Stimulated activated CD8-positive, alpha-beta memory T cell treated with anti-CD3 and anti-CD28 coated beads, Interleukin-15, amount 100 ng/mL, for 4 hours (primary cell): ENCODE results near the gene GRXCR2.
"Not testable (repeated sequence)": the region's sequence is repeated elsewhere in the genome, so short reads cannot be mapped to it uniquely, and the experiment has no call there.

Experiments
- DNase-seq, 2 donors: peaks; one replicate each; pipeline ENCODE4 v3.0.0-alpha.2; 2020; ENCODE audit warnings: low read depth in 2 of 2

GRXCR2 gene, protein sequence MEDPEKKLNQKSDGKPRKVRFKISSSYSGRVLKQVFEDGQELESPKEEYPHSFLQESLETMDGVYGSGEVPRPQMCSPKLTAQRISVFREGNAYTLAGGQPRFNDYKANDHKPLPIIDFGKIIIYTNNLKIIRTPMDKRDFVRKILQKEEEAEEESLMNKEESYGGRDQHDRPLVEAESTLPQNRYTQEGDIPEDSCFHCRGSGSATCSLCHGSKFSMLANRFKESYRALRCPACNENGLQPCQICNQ

DNA sequence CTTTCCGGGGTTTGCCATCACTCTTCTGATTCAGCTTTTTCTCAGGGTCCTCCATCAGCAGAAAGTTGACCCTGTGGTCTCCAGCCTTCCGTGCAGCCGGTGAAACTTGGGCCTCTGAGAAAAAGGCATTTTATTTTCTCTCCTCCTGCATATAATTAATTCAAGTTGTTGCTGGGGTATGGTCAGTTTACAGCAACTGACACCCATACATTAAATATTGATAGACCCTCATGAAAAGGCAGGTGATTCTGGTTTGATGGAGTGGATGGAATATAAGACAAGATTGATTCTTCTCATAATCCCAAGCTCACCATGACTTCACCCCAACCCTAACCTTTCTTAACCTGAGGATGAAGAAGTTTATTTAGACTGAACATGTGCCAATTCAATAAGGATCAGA, at the start of gene GRXCR2:
Gene GRXCR2 (minus strand): TSS at position 101 of the 400 bp plus-strand sequence. CDS start 46 bp downstream, at position 55.
- DNase-seq: no peak

DNA sequence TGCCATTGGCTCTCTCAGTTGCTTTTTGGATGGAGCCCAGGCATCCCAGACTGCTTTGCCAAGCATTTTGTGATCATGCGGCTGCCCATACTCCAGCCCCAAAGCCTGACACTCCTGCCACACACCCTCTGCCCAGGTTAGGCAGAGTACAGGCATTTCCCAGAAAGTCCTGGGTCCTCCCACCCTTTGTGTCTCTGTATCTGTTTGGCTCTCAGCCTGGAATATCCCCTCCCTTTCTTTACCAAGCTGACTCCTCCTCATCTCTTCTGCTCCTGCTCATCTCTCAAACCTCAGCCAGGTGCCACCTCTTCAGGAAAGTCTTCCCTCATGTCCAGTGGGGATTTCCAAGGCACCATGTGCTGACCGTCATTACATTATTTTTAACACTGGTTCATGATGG, 49.2 kb upstream of the GRXCR2 start:
- no peak for DNase-seq

DNA sequence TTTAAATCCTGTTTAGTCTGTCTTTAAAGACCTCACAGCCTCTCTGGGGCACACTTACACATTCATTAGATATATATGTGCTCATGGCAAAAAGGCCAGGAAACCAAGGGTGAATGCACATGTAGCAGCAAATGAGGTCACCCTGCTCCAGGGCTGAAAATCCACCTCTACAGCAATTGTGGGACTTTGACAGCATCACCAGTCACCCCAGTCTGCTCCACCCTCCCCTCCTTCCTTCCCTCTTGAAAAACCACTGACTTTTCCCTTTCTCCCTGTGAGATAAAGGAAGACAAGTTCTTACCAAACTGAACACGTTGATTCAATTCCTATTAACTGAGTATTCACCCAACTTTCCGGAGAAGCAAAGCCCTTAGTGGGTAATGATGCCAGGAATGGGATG, 48.4 kb upstream of the GRXCR2 start:
- no peak for DNase-seq

DNA sequence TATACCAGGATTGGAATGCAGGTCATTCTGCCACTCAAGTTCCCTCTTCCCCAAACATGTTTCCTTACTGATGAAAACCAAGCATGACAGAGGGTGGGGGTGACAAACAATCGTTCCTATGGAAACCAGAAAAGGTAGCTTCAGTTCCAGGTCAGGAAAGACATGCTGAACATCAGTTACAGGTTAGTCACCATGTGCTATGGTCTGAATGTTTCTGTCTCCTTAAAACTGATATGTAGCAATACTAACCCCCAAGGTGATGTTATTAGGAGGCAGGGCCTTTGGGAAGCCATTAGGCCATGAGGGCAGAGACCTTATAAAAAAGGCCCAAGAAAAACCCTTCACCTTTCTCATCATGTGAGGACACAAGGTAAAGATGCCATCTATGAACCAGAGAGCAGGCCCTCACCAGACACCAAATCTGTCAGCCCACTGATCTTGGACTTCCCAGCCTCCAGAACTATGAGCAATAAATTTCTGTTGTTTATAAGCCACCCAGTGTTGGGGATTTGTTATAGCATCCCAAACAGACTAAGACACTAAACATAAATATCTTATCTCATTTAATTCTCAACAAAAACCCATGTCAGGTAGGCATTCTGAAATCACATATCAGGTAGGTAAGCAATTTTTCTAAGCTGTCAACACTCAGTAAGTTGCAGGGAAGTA, 47.9 kb upstream of the GRXCR2 start:
- DNase-seq: no peak

DNA sequence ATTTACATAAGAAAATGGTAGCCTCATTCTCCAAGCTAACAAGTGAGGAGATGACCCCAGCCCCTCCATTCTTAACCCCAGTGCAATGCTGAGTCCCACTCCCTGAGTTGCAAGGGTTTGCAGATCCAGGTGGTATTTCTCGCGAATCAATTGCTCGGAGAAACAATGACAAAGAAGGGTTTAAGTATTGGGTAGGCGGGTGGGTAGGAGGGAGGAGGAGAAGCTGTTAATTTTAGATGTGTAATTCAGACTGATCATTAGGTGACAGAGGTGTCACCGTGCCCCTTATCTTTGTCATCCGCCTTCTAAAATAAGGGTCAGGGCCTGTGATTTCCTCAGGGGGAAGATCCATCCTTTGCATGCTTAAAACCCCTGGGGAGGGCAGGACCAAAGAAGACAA, 46.6 kb upstream of the GRXCR2 start:
- DNase-seq: no peak

DNA sequence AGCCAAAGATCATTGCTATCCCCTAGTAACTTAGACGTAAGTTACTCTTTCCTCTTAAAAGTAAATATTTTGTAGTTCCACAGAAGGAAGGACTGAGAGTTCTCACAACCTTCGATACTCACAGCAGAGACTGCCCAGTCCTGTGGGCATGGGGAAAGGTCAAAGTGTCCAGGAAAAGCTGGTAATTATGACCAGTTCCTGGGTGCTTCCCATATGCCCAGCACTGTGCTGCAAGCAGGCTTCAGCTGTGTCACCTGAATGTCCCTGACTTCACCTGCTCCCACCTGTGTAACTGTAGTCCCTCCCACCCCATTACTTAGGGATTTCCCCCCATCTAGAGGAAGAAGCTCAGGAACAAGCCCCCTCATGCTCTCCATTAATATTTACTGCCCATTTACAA, 45.6 kb upstream of the GRXCR2 start:
- DNase-seq: no peak

DNA sequence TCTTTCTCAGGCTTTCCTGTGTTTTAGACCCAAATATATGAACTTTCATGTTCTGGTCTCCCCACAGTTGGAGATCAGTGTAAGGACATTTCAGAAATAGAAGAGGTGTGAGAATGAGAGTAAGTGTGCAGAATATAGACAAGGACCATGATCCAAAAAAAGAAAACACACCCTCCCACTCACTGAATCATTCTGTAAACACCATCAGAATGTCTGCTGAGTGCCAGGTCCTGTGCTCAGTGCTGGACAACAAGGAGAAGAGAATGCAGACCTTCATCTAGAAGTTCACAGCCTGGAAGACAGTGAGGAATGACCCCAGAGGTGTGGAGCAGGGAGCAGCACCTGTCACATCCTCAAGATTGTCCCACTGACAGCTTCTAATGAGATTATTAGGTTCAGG, 44.5 kb upstream of the GRXCR2 start:
- DNase-seq: no peak

DNA sequence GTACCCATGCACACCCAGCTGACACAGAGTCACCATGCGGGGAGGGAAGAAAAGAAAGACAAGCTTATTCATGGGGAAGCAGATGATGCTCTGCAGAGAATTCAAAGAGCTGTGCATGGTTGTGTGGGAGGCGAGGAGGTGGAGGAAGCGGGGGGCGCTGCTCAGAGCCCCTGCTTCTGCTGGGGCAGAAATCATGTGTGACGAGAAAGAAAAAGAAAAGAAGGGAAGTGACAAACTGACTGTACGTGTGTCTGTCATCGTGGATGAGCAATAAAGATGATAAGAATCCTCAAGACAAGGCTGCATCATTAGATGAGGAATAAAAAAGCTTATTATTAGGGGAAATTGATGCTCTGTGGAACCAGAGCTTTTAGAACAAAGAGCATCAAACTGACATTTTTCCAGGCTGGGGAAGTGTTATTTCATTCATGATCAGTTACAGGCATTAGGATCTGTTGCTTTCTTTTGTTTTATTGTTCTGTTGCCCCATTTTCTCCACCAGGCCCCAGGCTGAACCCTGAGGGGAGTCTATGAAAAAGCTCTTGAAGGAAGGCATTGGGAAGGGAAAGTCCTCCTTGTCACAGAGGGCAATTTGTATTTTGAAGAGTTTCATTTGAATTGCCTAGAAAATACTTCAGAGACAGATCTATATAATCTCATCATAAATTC, 43.3 kb upstream of the GRXCR2 start:
- no peak for DNase-seq

DNA sequence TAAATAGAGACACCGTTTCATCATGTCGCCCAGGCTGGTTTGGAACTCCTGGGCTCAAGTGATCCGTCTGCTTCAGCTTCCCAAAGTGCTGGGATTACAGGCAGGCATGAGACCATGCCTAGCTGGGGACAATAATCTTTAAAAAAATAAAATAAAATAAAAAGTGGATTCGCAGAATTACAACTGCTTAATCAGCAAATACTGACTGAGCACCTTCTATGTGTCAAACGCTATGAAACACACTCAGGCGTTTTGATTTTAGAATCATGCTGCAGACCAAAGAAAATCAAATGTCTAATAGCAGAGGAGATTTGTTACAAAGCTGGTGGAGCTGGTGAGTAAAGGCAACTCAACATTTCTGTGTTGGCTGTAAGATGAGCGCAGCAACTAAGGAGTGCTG, 40.9 kb upstream of the GRXCR2 start:
- DNase-seq: no peak

DNA sequence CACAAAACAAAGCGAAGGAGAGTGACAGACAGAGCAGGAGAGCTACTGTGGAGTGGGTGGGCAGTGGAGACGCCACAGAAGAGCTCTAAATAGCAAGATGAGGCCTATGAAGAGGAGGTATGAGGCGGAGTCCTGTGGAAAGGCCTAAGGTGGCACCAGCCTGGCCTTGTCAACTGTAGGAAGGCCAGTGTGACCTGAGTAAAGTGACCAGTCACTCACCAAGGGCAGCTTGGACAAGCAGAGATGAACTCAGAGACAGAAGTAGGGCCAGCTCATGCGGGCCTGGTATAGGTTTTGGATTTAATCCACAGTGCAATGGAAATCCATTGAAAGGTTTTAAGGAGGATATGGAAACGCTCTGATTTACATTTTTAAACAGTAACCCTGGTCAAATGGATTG, 39.8 kb upstream of the GRXCR2 start:
- DNase-seq: no peak

DNA sequence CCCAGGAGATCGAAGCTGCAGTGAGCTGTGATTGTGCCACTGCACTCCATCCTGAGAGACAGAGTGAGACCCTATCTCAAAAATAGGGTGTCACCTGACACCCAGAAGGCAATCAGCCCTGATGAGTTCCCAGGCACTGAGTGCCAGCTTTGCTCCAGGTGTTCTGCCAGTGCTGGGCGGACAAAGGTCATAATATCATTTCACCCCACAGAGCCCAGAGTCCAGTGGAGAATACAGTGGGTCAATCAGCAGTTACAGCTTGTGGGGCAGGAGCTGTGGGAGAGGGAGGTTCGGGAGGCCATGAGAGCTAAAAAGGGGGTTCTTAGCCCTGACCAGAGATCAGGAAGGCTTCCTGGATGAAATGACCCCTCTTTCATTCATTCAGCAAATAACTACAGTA, 39.2 kb upstream of the GRXCR2 start:
- DNase-seq: no peak

DNA sequence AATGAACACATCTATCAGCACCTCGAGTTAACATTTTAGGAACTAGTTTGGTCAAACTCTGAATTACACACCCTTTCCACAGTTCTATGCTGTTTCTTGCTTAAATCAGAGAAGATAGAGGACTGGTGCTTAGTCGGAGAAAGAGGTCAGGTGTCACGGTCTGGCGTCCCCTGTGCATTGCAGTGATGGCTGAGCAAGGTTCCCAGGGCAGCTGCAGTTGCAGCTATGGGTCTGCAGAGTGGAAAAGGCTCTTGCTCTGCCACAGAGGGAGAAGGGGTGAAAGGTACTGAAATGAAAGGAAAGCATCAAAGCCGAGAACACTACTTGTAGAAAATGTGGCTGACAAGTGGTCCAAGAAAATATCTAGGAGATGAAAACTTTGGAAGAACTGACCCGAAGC, 38.4 kb upstream of the GRXCR2 start:
- DNase-seq: no peak

DNA sequence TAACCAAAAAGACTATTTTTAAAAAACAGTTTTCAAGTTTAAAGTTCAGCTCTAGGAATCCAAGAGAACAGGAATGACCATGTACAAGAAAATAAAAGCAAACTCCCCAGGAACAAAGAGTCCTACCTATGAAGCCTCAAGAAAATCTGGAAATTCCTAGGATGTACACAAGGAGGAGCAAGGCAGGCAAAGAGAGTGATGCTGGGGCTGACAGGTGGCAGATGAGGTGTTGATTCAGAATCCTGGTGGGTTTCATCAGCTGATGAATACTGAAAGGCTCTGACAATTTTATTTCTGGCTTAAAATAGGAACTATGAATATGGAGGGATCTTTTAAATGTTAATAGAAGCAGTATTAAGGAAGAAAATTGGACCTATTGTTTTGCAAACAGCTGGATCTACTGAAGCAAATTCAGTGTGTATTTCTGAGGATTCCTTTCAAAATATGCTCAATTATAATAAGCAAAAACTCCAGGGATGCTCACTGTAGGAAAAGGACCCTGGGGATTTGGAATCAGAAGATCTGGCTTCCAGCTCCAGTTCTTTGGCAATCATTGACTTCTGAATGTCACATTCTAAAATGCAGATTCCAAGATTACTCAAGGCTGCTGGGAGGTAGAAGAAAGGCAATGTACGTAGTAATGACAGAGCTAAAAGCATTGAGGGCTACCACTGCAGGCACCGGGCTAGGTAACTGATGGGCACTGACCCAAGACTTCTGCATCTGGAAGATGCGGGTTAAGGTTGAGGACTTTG, 35.6 kb upstream of the GRXCR2 start:
- DNase-seq: no peak

DNA sequence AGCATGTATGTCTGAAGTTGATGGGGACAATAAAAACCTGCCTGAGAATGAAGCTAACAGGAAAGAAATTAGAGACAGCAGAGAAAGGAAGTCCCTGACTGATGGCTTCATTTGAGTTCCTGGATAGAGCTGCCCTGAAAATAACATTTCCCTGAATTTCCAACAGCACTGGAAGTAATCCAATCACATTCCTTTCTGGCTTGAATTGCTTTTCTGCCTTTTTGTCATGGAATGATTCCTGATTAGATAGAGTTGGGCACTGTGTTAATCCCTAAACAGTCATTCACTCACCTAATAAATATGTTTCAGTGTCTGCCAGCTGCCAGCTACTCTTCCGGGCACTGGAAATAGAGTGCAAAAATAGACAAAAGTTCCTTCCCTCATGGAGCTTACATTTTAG, 33.6 kb upstream of the GRXCR2 start:
- DNase-seq: no peak

DNA sequence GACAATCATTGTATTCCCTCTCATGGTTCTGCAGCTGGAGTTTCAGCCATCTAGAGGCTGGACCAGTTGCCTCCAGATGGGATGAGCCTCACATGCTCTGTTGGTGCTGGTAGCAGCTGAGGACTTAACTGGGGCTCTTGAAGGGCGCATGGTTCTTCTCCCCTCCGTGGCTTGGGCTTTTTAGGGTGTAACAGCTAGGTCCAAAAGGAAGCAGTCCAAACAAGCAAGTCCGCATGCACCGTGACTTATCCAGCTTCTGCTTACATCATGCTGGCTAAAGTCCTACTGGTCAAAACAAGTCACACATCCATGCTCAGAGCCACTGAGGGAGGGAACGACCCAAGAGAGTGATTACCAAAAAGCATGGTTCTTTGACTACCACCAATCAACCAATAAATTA, 31.9 kb upstream of the GRXCR2 start:
- no peak for DNase-seq

DNA sequence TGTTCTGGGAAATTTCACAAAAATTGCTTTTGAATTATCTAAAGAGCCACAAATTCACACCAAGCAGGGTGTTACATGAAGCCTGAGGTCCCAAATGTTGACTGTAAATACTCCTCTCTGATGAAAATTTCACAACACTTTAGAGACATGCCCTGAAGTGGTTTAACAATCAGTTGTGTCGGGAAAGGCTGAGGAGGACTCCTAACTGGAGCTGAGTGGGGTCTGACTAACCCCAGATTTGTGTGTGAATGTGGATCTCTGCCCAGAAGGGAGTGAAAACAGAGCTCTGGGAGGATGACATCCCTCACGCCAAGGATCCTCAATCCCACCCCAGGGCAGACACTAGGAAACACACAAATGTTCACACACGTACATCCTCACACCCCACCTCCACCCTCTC, 31.1 kb upstream of the GRXCR2 start:
- DNase-seq: no peak

DNA sequence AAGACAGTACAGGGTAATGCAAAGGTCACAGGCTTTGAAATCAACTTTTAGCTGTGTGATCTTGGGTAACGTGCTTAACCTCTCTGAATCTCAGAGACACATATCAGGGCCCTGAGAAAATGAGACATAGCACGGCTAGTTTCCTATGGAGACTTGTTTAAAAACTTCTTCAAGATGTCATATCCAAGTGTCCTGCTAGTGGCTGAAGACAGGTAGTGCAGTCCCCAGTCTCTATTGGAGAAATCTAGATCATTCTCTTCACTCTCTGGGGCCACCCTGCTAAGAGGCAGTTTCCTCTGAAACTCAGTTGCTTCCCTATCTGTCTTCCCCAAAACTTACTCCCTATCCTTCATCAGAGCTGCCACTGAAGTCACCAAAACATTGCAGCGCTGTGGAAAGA, 30.3 kb upstream of the GRXCR2 start:
- no peak for DNase-seq

DNA sequence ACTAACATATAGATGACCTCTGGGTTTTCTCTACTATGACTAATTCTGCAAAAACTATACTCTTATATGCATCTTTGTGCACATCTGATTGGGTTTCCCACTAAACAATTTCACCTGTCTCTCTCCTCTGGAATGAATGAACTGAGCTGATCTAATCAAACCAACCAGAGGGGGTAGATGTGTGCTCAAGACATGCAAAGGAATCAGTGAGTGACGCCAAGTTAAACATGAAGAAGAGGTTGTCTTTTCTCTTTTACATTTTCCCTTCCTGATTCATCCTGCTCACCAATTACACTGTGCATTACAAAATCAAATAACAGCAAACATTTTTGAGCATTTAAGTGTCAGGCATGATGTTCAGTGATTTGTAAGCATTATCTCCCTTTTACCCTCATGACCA, 29.6 kb upstream of the GRXCR2 start:
- no peak for DNase-seq

DNA sequence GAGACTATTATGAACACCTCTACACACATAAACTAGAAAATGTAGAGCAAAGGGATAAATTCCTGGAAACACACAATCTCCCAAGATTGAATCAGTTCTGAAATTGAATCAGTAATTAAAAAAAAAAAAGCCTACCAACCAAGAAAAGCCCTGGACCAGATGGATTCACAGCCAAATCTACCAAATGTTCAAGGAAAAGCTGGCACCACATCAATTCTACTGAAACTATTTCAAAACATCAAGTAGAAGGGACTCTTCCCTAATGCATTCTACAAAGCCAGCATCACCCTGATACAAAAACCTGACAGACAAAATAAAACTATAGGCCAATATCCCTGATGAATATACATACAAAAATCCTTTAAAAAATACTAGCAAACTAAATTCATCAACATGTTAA, 25.4 kb upstream of the GRXCR2 start:
- no peak for DNase-seq

DNA sequence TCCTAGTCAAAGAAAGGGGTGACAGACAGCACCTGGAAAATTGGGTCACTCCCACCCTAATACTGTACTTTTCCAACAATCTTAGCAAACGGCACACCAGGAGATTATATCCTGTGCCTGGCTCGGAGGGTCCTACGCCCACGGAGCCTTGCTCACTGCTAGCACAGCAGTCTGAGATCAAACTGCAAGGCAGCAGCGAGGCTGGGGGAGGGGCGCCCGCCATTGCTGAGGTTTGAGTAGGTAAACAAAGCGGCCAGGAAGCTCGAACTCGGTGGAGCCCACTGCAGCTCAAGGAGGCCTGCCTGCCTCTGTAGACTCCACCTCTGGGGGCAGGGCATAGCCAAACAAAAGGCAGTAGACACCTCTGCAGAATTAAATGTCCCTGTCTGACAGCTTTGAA, 18.6 kb upstream of the GRXCR2 start:
- not testable (repeated sequence) for DNase-seq

DNA sequence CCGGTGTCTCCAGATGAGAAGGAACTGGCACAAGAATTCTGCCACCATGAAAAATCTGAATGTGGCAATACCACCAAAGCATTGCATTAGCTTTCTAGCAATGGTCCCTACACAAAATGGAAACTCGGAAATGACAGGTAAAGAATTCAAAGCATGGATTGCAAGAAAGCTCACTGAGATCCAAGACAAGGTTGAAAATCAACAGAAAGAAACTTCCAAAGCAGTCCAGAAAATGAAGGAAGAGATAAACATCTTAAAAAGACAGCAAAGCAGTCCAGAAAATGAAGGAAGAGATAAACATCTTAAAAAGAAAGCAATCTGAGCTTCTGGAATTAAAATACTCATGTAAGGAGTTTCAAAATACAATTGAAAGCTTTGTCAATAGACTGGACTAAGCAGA, 16.8 kb upstream of the GRXCR2 start:
- DNase-seq: no peak

DNA sequence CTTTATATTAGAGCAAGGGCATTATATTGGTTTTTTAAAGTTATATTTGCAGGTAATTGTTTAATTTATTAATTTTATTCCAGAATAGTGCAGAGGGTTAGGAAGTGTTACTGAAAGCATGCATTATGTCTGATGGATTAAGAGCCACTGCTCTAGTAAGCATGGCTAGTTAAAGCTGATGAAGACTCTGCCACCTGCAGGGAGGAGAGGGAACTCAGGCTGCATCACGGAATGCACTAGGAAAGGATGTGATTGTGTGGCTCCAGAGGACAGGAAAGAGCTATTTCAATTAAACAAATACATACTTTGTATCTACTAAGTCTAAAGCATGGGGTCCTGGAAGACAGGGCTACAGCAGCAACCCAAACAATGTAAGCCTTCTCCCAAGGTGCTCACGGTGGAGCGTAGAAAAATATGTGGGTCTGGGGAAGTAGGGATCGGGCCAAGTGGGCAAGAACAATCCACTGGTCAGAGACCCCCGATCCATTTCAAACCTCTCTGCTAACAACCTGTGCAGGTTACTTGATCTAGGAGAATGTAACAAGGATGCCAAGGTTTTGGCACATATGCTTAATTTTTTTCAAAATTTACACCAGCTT, 15.3 kb upstream of the GRXCR2 start:
- no peak for DNase-seq
